Activated T-cell treated with anti-CD3 and anti-CD28 coated beads, Interleukin-2, amount 50 U/mL, for 72 hours (primary cell): Measurements from ENCODE around the gene KLK15. TPM values are rescaled to one million over a fixed set of nuclear protein-coding genes. Genes with fewer than 3 reads are reported as not detected.

Experiments
- ATAC-seq, 2 donors: fragments of 150-1000 bp; cut with Tn5 transposase; replicated peaks in 1 of 2; 2 replicates each; pipeline ENCODE4 v1.10.0; 2021; ENCODE audit warnings: moderate library complexity in 2 of 2, mild to moderate bottlenecking in 1 of 2
- DNase-seq, 2 donors: peaks; one replicate each; pipeline ENCODE4 v3.0.0; 2021 to 2022; ENCODE audit warnings: mixed read lengths in 1 of 2
- H3K27ac Mint-ChIP-seq: one replicate; pipeline ENCODE4 v1.8.0; 2022; ENCODE audit warnings: mild to moderate bottlenecking, moderate library complexity, mixed read lengths
- H3K27me3 Mint-ChIP-seq: one replicate; pipeline ENCODE4 v1.8.0; 2022; ENCODE audit warnings: low read depth, mixed read lengths
- H3K36me3 Mint-ChIP-seq, 2 donors: one replicate each; pipeline ENCODE4 v1.8.0; 2022; ENCODE audit warnings: mixed read lengths in 2 of 2, mild to moderate bottlenecking in 1 of 2; ENCODE audit not compliant: insufficient read depth in 2 of 2
- H3K4me1 Mint-ChIP-seq: one replicate; pipeline ENCODE4 v1.8.0; 2022; ENCODE audit warnings: low read depth, mixed read lengths
- H3K4me3 Mint-ChIP-seq, 2 donors: one replicate each; pipeline ENCODE4 v1.8.0; 2022; ENCODE audit warnings: mild to moderate bottlenecking in 2 of 2, mixed read lengths in 2 of 2, moderate library complexity in 2 of 2
- H3K9me3 Mint-ChIP-seq, 2 donors: one replicate each; pipeline ENCODE4 v1.8.0; 2022; ENCODE audit warnings: mixed read lengths in 2 of 2
- total RNA-seq, 2 donors: library from RNA; stranded (reverse); gene quantifications; one replicate each; pipeline ENCODE4 v1.2.3, GENCODE V29; 2022

KLK15 gene
- not detected for total RNA-seq

GRCh38 chr19:50833117-50833801, at the start of gene KLK15:
Gene KLK15, minus strand, starts transcription at chr19:50833574. Its CDS starts 2,082 bp downstream, at chr19:50831492.
- no peaks in the 10 kb centered on the region for H3K9me3 Mint-ChIP-seq
- H3K4me3 Mint-ChIP-seq: no peak within 1 kb of the TSS
- ATAC-seq (no peak), DNase-seq (no peak)
- peaks cover 22% of the 10 kb centered on the region for H3K4me1 Mint-ChIP-seq
- H3K27ac Mint-ChIP-seq: no peak within 1 kb of the TSS
- peaks cover 63% of the 10 kb centered on the region for H3K27me3 Mint-ChIP-seq
- H3K36me3 Mint-ChIP-seq: no peaks in the 10 kb centered on the region

GRCh38 chr19:50882188-50882587, 48.8 kb upstream of the KLK15 start:
- ATAC-seq (no peak), DNase-seq (no peak)
- peaks cover 69% of the 10 kb centered on the region for H3K27me3 Mint-ChIP-seq
- H3K4me3 Mint-ChIP-seq: no peak overlapping the region
- H3K27ac Mint-ChIP-seq: no peak overlapping the region
- H3K4me1 Mint-ChIP-seq: no peaks in the 10 kb centered on the region
- H3K36me3 Mint-ChIP-seq: no peaks in the 10 kb centered on the region
- H3K9me3 Mint-ChIP-seq: no peaks in the 10 kb centered on the region

- Mint-ChIP-seq H3K4me1 (no peaks in the 10 kb centered on the region), H3K36me3 (no peaks in the 10 kb centered on the region), H3K27me3 (peaks cover 52% of the 10 kb centered on the region), H3K4me3 (no peak overlapping the region), H3K27ac (no peak overlapping the region), H3K9me3 (no peaks in the 10 kb centered on the region)
- ATAC-seq: no peak
- DNase-seq: no peak
Measured at GRCh38 chr19:50880241-50880640, 46.9 kb upstream of the KLK15 start.

GRCh38 chr19:50878851-50879250, 45.5 kb upstream of the KLK15 start:
- Mint-ChIP-seq H3K27ac (no peak overlapping the region), H3K27me3 (peaks cover 43% of the 10 kb centered on the region), H3K36me3 (no peaks in the 10 kb centered on the region), H3K4me3 (no peak overlapping the region), H3K9me3 (no peaks in the 10 kb centered on the region), H3K4me1 (no peaks in the 10 kb centered on the region)
- no peak for DNase-seq
- no peak for ATAC-seq

GRCh38 chr19:50877338-50877737, 44.0 kb upstream of the KLK15 start:
- no peaks in the 10 kb centered on the region for H3K9me3 Mint-ChIP-seq
- no peaks in the 10 kb centered on the region for H3K36me3 Mint-ChIP-seq
- no peaks in the 10 kb centered on the region for H3K4me1 Mint-ChIP-seq
- H3K27ac Mint-ChIP-seq: no peak overlapping the region
- ATAC-seq (no peak), DNase-seq (no peak)
- peaks cover 40% of the 10 kb centered on the region for H3K27me3 Mint-ChIP-seq
- H3K4me3 Mint-ChIP-seq: no peak overlapping the region

GRCh38 chr19:50876456-50876855, 43.1 kb upstream of the KLK15 start:
- no peak for ATAC-seq

GRCh38 chr19:50875795-50876422, 42.5 kb upstream of the KLK15 start:
- no peak for DNase-seq
- no peak for ATAC-seq

More at GRCh38 chr19:50876456-50876855, 43.1 kb upstream of the KLK15 start:
- Mint-ChIP-seq H3K27ac (no peak overlapping the region), H3K4me1 (no peaks in the 10 kb centered on the region), H3K9me3 (no peaks in the 10 kb centered on the region), H3K27me3 (peaks cover 38% of the 10 kb centered on the region), H3K4me3 (no peak overlapping the region), H3K36me3 (no peaks in the 10 kb centered on the region)
- DNase-seq: no peak

GRCh38 chr19:50874211-50874610, 40.8 kb upstream of the KLK15 start:
- Mint-ChIP-seq H3K27ac (no peak overlapping the region), H3K4me1 (no peaks in the 10 kb centered on the region), H3K27me3 (peaks cover 31% of the 10 kb centered on the region), H3K9me3 (no peaks in the 10 kb centered on the region), H3K36me3 (no peaks in the 10 kb centered on the region), H3K4me3 (no peak overlapping the region)
- DNase-seq: no peak
- no peak for ATAC-seq

More at GRCh38 chr19:50875795-50876422, 42.5 kb upstream of the KLK15 start:
- Mint-ChIP-seq H3K27me3 (peaks cover 43% of the 10 kb centered on the region), H3K27ac (no peak overlapping the region), H3K9me3 (no peaks in the 10 kb centered on the region), H3K4me1 (no peaks in the 10 kb centered on the region), H3K36me3 (no peaks in the 10 kb centered on the region), H3K4me3 (no peak overlapping the region)

- Mint-ChIP-seq H3K4me3 (no peak within 1 kb of the TSS), H3K27ac (no peak within 1 kb of the TSS), H3K4me1 (no peaks in the 10 kb centered on the region), H3K36me3 (no peaks in the 10 kb centered on the region), H3K27me3 (peaks cover 28% of the 10 kb centered on the region), H3K9me3 (no peaks in the 10 kb centered on the region)
- DNase-seq (no peak), ATAC-seq (no peak)
Measured at GRCh38 chr19:50873056-50873455, 39.7 kb upstream of the KLK15 start, which contains the start of gene KLK2. Gene KLK2, plus strand, starts transcription at chr19:50873439. Its CDS starts 35 bp downstream, at chr19:50873474.

GRCh38 chr19:50870417-50871089, 37.2 kb upstream of the KLK15 start:
- Mint-ChIP-seq H3K4me3 (no peak overlapping the region), H3K27ac (no peak overlapping the region), H3K9me3 (no peaks in the 10 kb centered on the region), H3K36me3 (no peaks in the 10 kb centered on the region), H3K27me3 (peaks cover 53% of the 10 kb centered on the region), H3K4me1 (no peaks in the 10 kb centered on the region)
- ATAC-seq (peak; percentile 52 to 69), DNase-seq (peak; percentile 14 to 32)

GRCh38 chr19:50869479-50869878, 36.1 kb upstream of the KLK15 start:
- Mint-ChIP-seq H3K4me1 (no peaks in the 10 kb centered on the region), H3K4me3 (no peak overlapping the region), H3K27me3 (peaks cover 62% of the 10 kb centered on the region), H3K27ac (no peak overlapping the region), H3K36me3 (no peaks in the 10 kb centered on the region), H3K9me3 (no peaks in the 10 kb centered on the region)
- ATAC-seq: no peak
- DNase-seq: no peak

GRCh38 chr19:50861496-50862286, 28.3 kb upstream of the KLK15 start:
- peaks cover 71% of the 10 kb centered on the region for H3K27me3 Mint-ChIP-seq

GRCh38 chr19:50861010-50861409, 27.6 kb upstream of the KLK15 start:
- no peak for ATAC-seq
- no peak overlapping the region for H3K4me3 Mint-ChIP-seq
- no peaks in the 10 kb centered on the region for H3K4me1 Mint-ChIP-seq
- no peaks in the 10 kb centered on the region for H3K9me3 Mint-ChIP-seq
- H3K36me3 Mint-ChIP-seq: no peaks in the 10 kb centered on the region
- H3K27me3 Mint-ChIP-seq: peaks cover 71% of the 10 kb centered on the region
- H3K27ac Mint-ChIP-seq: no peak overlapping the region
- no peak for DNase-seq

More at GRCh38 chr19:50861496-50862286, 28.3 kb upstream of the KLK15 start:
- Mint-ChIP-seq H3K36me3 (no peaks in the 10 kb centered on the region), H3K27ac (no peak overlapping the region), H3K4me1 (no peaks in the 10 kb centered on the region), H3K4me3 (no peak overlapping the region), H3K9me3 (no peaks in the 10 kb centered on the region)
- no peak for ATAC-seq
- DNase-seq: no peak
